HEK293 (cell line): ENCODE data around the gene FGD3.

Source experiments
- CTCF ChIA-PET: fragments of 350-600 bp; formaldehyde crosslinking; extraction: SDS; loops from one replicate; lab custom pipeline; 2021; ENCODE audit warnings: antibody characterized with exemption; lab: Yijun Ruan, JAX
- POLR2A ChIA-PET: fragments of 300-600 bp; formaldehyde crosslinking; extraction: SDS; loops from one replicate; lab custom pipeline; 2020; ENCODE audit warnings: antibody characterized with exemption, inconsistent platforms; lab: Yijun Ruan, JAX
- H3K27ac ChIP-seq: fragments of 200-500 bp; sonication (Bioruptor generic); 2 replicates; pipeline ENCODE4 v1.5.1; 2014; ENCODE audit warnings: low read depth, low read length, control low read depth, inconsistent platforms; ENCODE audit errors: extremely low read depth
- H3K36me3 ChIP-seq, 2 experiments: fragments of 200-500 bp in 1 of 2; sonication (Bioruptor generic) in 1 of 2; 1 replicate in 1 of 2; 2 replicates in 1 of 2; pipeline ENCODE4 v1.5.1; 2014 to 2017; ENCODE audit warnings: inconsistent platforms in 2 of 2, low read length in 2 of 2; ENCODE audit not compliant: control insufficient read depth in 2 of 2, insufficient read depth in 1 of 2
- H3K4me1 ChIP-seq: fragments of 200-500 bp; sonication (Bioruptor generic); 2 replicates; pipeline ENCODE4 v1.5.1; 2014; ENCODE audit warnings: mild to moderate bottlenecking, low read length, inconsistent platforms; ENCODE audit not compliant: control insufficient read depth, insufficient read depth
- H3K4me3 ChIP-seq: 2 replicates; pipeline ENCODE4 v1.5.1; 2011; ENCODE audit warnings: low read depth, mild to moderate bottlenecking, control low read depth, low read length, moderate library complexity
- H3K9me3 ChIP-seq: fragments of 200-500 bp; sonication (Bioruptor generic); 2 replicates; pipeline ENCODE4 v1.5.1; 2014; ENCODE audit warnings: low read depth, low read length, inconsistent platforms; ENCODE audit not compliant: control insufficient read depth, insufficient read depth
- ATF2 ChIP-seq: fragments of 450-650 bp; formaldehyde crosslinking; IDR thresholded peaks from 2 replicates; pipeline ENCODE4 v1.5.1; 2016; ENCODE audit warnings: missing biosample characterization, missing genetic modification characterization, low read depth
- EGR2 ChIP-seq: fragments of 450-650 bp; formaldehyde crosslinking; IDR thresholded peaks from 2 replicates; pipeline ENCODE4 v1.5.1; 2016; ENCODE audit warnings: low read depth, missing biosample characterization, missing genetic modification characterization
- GLIS1 ChIP-seq: fragments of 450-650 bp; formaldehyde crosslinking; IDR thresholded peaks from 2 replicates; pipeline ENCODE4 v1.5.1; 2016; ENCODE audit warnings: missing biosample characterization, missing genetic modification characterization
- IKZF3 ChIP-seq: fragments of 450-650 bp; IDR thresholded peaks from 2 replicates; pipeline ENCODE4 v1.5.0; 2018; ENCODE audit warnings: missing biosample characterization, mild to moderate bottlenecking, missing genetic modification characterization, moderate library complexity
- KLF10 ChIP-seq: fragments of 450-650 bp; IDR thresholded peaks from 2 replicates; pipeline ENCODE4 v1.5.1; 2018; ENCODE audit warnings: missing biosample characterization, mild to moderate bottlenecking, missing genetic modification characterization
- KLF16 ChIP-seq: fragments of 450-650 bp; formaldehyde crosslinking; IDR thresholded peaks from 2 replicates; pipeline ENCODE4 v1.5.1; 2017; ENCODE audit warnings: missing biosample characterization, missing genetic modification characterization
- KLF17 ChIP-seq: fragments of 450-650 bp; formaldehyde crosslinking; IDR thresholded peaks from 2 replicates; pipeline ENCODE4 v1.5.1; 2016; ENCODE audit warnings: missing biosample characterization, missing genetic modification characterization
- KLF9 ChIP-seq: fragments of 450-650 bp; formaldehyde crosslinking; IDR thresholded peaks from 2 replicates; pipeline ENCODE4 v1.5.1; 2016; ENCODE audit warnings: missing biosample characterization, missing genetic modification characterization, low read depth
- MZF1 ChIP-seq: fragments of 450-650 bp; formaldehyde crosslinking; IDR thresholded peaks from 2 replicates; pipeline ENCODE4 v1.5.1; 2017; ENCODE audit warnings: missing biosample characterization, missing genetic modification characterization, borderline replicate concordance
- PBX3 ChIP-seq: sonication (generic); formaldehyde crosslinking; IDR thresholded peaks from 2 replicates; pipeline ENCODE4 v1.8.1; 2022; ENCODE audit warnings: mild to moderate bottlenecking, moderate library complexity, missing genetic modification reagents
- PRDM10 ChIP-seq: fragments of 450-650 bp; formaldehyde crosslinking; IDR thresholded peaks from 2 replicates; pipeline ENCODE4 v1.5.1; 2016; ENCODE audit warnings: missing biosample characterization, missing genetic modification characterization
- TCF7L2 ChIP-seq: IDR thresholded peaks from 2 replicates; pipeline ENCODE4 v1.6.1; 2011; ENCODE audit warnings: low read depth, mild to moderate bottlenecking, inconsistent platforms, low read length, moderate library complexity, borderline replicate concordance
- YY1 ChIP-seq: fragments of 450-650 bp; formaldehyde crosslinking; IDR thresholded peaks from 2 replicates; pipeline ENCODE4 v1.5.1; 2018; ENCODE audit warnings: missing biosample characterization, missing genetic modification characterization
- ZFHX2 ChIP-seq: fragments of 450-650 bp; formaldehyde crosslinking; conservative IDR thresholded peaks from 2 replicates; pipeline ENCODE4 v1.5.1; 2016; ENCODE audit warnings: missing biosample characterization, missing genetic modification characterization
- ZIC2 ChIP-seq: fragments of 450-650 bp; formaldehyde crosslinking; IDR thresholded peaks from 2 replicates; pipeline ENCODE4 v1.5.1; 2016; ENCODE audit warnings: missing biosample characterization, missing genetic modification characterization
- ZNF138 ChIP-seq: fragments of 450-650 bp; formaldehyde crosslinking; IDR thresholded peaks from 2 replicates; pipeline ENCODE4 v1.5.1; 2016; ENCODE audit warnings: missing biosample characterization, missing genetic modification characterization, borderline replicate concordance
- ZNF174 ChIP-seq: fragments of 450-650 bp; formaldehyde crosslinking; IDR thresholded peaks from 2 replicates; pipeline ENCODE4 v1.5.0; 2017; ENCODE audit warnings: missing biosample characterization, mild to moderate bottlenecking, missing genetic modification characterization
- ZNF221 ChIP-seq: fragments of 450-650 bp; formaldehyde crosslinking; IDR thresholded peaks from 2 replicates; pipeline ENCODE4 v1.5.1; 2017; ENCODE audit warnings: missing biosample characterization, missing genetic modification characterization, borderline replicate concordance
- ZNF239 ChIP-seq: fragments of 450-650 bp; formaldehyde crosslinking; IDR thresholded peaks from 2 replicates; pipeline ENCODE4 v1.5.1; 2016; ENCODE audit warnings: missing biosample characterization, missing genetic modification characterization
- ZNF248 ChIP-seq: fragments of 450-650 bp; formaldehyde crosslinking; IDR thresholded peaks from 2 replicates; pipeline ENCODE4 v1.5.1; 2017; ENCODE audit warnings: missing biosample characterization, missing genetic modification characterization
- ZNF341 ChIP-seq: fragments of 450-650 bp; formaldehyde crosslinking; IDR thresholded peaks from 2 replicates; pipeline ENCODE4; 2016; ENCODE audit warnings: low read depth, missing biosample characterization, missing genetic modification characterization
- ZNF555 ChIP-seq: fragments of 450-650 bp; formaldehyde crosslinking; conservative IDR thresholded peaks from 2 replicates; pipeline ENCODE4 v1.5.1; 2017; ENCODE audit warnings: missing biosample characterization, mild to moderate bottlenecking, missing genetic modification characterization, inconsistent platforms
- ZNF610 ChIP-seq: fragments of 450-650 bp; formaldehyde crosslinking; IDR thresholded peaks from 2 replicates; pipeline ENCODE4 v1.5.1; 2016; ENCODE audit warnings: missing biosample characterization, missing genetic modification characterization, borderline replicate concordance
- ZNF777 ChIP-seq: fragments of 450-650 bp; formaldehyde crosslinking; IDR thresholded peaks from 2 replicates; pipeline ENCODE4 v1.5.1; 2017; ENCODE audit warnings: missing biosample characterization, missing genetic modification characterization, borderline replicate concordance

FGD3 gene

GRCh38 chr9:93082841-93083411 lies 135.6 kb downstream of the FGD3 start (continued):
- TF ChIP-seq PRDM10 (tag by site-specific recombination) (no peak), KLF10 (tag by site-specific recombination) (no peak)

GRCh38 chr9:93083592-93084470 lies 136.5 kb downstream of the FGD3 start:
- Histone ChIP-seq H3K27ac (no peak overlapping the region), H3K36me3 (no peaks in the 10 kb centered on the region), H3K4me1 (no peaks in the 10 kb centered on the region), H3K4me3 (no peak overlapping the region), H3K9me3 (no peaks in the 10 kb centered on the region)
- TF ChIP-seq ZIC2 = peak; percentile 47
- 0 out of 2 replicates have a peak, but pooled peaks have one; percentile 12 for TF ChIP-seq ZFHX2 (tag by site-specific recombination)
- no peak for TF ChIP-seq ZNF174 (tag by site-specific recombination)
- ChIA-PET CTCF (no interaction called here), POLR2A (no interaction called here)

GRCh38 chr9:93084471-93084881 lies 137.2 kb downstream of the FGD3 start:
- H3K4me1 ChIP-seq = no peaks in the 10 kb centered on the region
- CTCF ChIA-PET = no interaction called here
- H3K9me3 ChIP-seq = no peaks in the 10 kb centered on the region
- TF ChIP-seq MZF1 (no peak), YY1 (tag by site-specific recombination) (no peak), TCF7L2 (no peak), ZFHX2 (tag by site-specific recombination) (no peak), GLIS1 (tag by site-specific recombination) (no peak), EGR2 (no peak), ZNF239 (tag by site-specific recombination) (no peak), ZNF610 (tag by site-specific recombination) (no peak), ZNF248 (no peak), KLF9 (tag by site-specific recombination) (no peak), KLF16 (no peak), ZNF138 (tag by site-specific recombination) (no peak), ATF2 (tag by site-specific recombination) (no peak), KLF17 (tag by site-specific recombination) (no peak), IKZF3 (tag by site-specific recombination) (no peak), ZNF555 (tag by site-specific recombination) (no peak), ZNF777 (tag by site-specific recombination) (no peak), ZNF221 (no peak), ZNF341 (tag by site-specific recombination) (no peak), PBX3 (CRISPR knock-in tag) (no peak)
- H3K36me3 ChIP-seq = no peaks in the 10 kb centered on the region
- no peak overlapping the region for H3K27ac ChIP-seq
- H3K4me3 ChIP-seq = no peak overlapping the region
- POLR2A ChIA-PET = no interaction called here
